ENCODE results near the gene GAS7. TPM values are rescaled to one million over a fixed set of nuclear protein-coding genes. Genes with fewer than 3 reads are reported as not detected.

The GAS7 gene
- total RNA-seq, 2 donors from 2014 or later: 79.7 to 113 TPM

DNA sequence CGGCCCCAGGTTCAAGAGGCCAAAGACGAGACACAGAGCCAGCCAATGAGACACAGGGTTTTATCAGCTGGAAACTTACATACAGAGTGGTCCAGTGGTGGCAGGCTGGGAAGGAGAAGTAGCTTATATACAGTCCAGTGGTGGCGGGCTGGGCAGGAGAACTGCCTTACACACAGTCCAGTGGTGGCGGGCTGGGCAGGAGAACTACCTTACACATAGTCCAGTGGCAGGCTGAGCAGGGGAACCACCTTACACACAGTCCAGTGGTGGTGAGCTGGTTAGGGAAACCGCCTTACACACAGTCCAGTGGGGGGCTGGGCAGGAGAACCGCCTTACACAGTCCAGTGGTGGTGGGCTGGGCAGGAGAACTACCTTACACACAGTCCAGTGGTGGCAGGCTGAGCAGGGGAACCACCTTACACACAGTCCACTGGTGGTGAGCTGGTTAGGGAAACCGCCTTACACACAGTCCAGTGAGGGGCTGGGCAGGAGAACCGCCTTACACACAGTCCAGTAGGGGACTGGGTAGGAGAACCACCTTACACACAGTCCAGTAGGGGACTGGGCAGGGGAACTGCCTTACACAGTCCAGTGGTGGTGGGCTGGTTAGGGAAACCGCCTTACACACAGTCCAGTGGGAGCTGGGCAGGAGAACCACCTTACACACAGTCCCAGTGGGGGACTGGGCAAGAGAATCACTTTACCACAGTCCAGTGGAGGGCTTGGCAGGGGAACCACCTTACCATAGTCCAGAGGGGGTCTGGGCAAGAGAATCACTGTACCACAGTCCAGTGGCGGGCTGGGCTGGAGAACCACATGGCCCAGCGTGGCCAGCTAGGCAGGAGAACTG lies 90.9 kb downstream of the GAS7 start:
- peaks cover 0 to 26% of the 10 kb centered on the region in 2 donors for H3K4me1 ChIP-seq
- no peaks in the 10 kb centered on the region for H3K27me3 ChIP-seq
- DNase-seq (ENCODE audit: low spot score): no peak
- no peaks in the 10 kb centered on the region for H3K36me3 ChIP-seq
- TF ChIP-seq, protein P1, sequence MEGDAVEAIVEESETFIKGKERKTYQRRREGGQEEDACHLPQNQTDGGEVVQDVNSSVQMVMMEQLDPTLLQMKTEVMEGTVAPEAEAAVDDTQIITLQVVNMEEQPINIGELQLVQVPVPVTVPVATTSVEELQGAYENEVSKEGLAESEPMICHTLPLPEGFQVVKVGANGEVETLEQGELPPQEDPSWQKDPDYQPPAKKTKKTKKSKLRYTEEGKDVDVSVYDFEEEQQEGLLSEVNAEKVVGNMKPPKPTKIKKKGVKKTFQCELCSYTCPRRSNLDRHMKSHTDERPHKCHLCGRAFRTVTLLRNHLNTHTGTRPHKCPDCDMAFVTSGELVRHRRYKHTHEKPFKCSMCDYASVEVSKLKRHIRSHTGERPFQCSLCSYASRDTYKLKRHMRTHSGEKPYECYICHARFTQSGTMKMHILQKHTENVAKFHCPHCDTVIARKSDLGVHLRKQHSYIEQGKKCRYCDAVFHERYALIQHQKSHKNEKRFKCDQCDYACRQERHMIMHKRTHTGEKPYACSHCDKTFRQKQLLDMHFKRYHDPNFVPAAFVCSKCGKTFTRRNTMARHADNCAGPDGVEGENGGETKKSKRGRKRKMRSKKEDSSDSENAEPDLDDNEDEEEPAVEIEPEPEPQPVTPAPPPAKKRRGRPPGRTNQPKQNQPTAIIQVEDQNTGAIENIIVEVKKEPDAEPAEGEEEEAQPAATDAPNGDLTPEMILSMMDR (IDR thresholded peaks at IDR 0.05): no peak
- no peak overlapping the region for H3K4me3 ChIP-seq
- H3K27ac ChIP-seq: no peak overlapping the region
- no peaks in the 10 kb centered on the region for H3K9me3 ChIP-seq

GRCh38 chr17:10106067-10106466 lies 92.3 kb downstream of the GAS7 start:
- Histone ChIP-seq H3K4me3 (no peak overlapping the region), H3K4me1 (peaks cover 0 to 26% of the 10 kb centered on the region in 2 donors), H3K36me3 (no peaks in the 10 kb centered on the region), H3K27ac (peak overlapping the region; percentile 53 to 67), H3K27me3 (no peaks in the 10 kb centered on the region), H3K9me3 (no peaks in the 10 kb centered on the region)
- no peak for DNase-seq (ENCODE audit: low spot score)
- TF ChIP-seq, protein P1 (IDR thresholded peaks at IDR 0.05): no peak

GRCh38 chr17:10105513-10106001 lies 92.8 kb downstream of the GAS7 start:
- TF ChIP-seq, protein P1 (IDR thresholded peaks at IDR 0.05): no peak
- Histone ChIP-seq H3K4me1 (peaks cover 0 to 26% of the 10 kb centered on the region in 2 donors), H3K27ac (peak overlapping the region; percentile 53 to 67), H3K36me3 (no peaks in the 10 kb centered on the region), H3K4me3 (no peak overlapping the region), H3K27me3 (no peaks in the 10 kb centered on the region), H3K9me3 (no peaks in the 10 kb centered on the region)
- DNase-seq (ENCODE audit: low spot score): peak; percentile 94

GRCh38 chr17:10103712-10104111 lies 94.7 kb downstream of the GAS7 start:
- Histone ChIP-seq H3K4me1 (peaks cover 0 to 27% of the 10 kb centered on the region in 2 donors), H3K27ac (no peak overlapping the region), H3K27me3 (no peaks in the 10 kb centered on the region), H3K4me3 (no peak overlapping the region), H3K36me3 (no peaks in the 10 kb centered on the region), H3K9me3 (no peaks in the 10 kb centered on the region)
- TF ChIP-seq, protein P1 (IDR thresholded peaks at IDR 0.05): no peak
- no peak for DNase-seq (ENCODE audit: low spot score)

DNA sequence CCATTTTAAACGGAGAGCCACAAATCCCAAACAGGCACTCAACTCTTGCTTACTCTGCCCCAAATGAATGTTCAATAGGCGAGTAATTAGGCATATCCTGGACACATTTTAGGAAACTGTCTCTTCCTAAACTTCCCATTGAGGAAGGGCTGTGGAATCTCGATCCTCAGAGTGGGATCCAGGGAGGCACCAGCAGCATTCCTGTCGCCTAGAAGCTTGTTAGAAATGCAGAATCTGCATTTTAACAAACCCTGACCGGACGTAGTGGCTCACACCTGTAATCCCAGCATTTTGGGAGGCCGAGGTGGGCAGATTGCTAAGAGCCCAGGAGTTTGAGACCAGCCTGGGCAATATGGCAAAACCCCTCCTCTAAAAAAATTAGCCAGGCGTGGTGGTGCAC lies 95.6 kb downstream of the GAS7 start:
- TF ChIP-seq, protein P1 (IDR thresholded peaks at IDR 0.05): no peak
- Histone ChIP-seq H3K4me1 (peaks cover 0 to 33% of the 10 kb centered on the region in 2 donors), H3K4me3 (no peak overlapping the region), H3K36me3 (no peaks in the 10 kb centered on the region), H3K27me3 (no peaks in the 10 kb centered on the region), H3K9me3 (no peaks in the 10 kb centered on the region), H3K27ac (no peak overlapping the region)
- DNase-seq (ENCODE audit: low spot score): no peak

Data from right atrium auricular region (tissue), 2 donors.